Adrenal gland (tissue), 5 donors: Measurements from ENCODE around the gene PTCH2.

Experiments
- POLR2A ChIP-seq, 2 donors: fragments of 450-650 bp; IDR thresholded peaks; one replicate each; pipeline ENCODE4 v1.6.1; 2017; ENCODE audit warnings: antibody characterized with exemption in 2 of 2, mild to moderate bottlenecking in 2 of 2, moderate library complexity in 1 of 2
- TF ChIP-seq, protein P1 (sequence below), 6 experiments: fragments of 450-650 bp in 4 of 6; fragments of 200-600 bp in 2 of 6; sonication (generic) in 1 of 6; IDR thresholded peaks; 1 replicate in 5 of 6; 2 replicates in 1 of 6; pipeline versions ENCODE4 v1.5.1 to v1.8.0; 2016 to 2021; ENCODE audit warnings: antibody characterized with exemption in 6 of 6, mild to moderate bottlenecking in 2 of 6, moderate library complexity in 1 of 6
- donor health status: DM: no; HTN: no; CAD: no.

DNA sequence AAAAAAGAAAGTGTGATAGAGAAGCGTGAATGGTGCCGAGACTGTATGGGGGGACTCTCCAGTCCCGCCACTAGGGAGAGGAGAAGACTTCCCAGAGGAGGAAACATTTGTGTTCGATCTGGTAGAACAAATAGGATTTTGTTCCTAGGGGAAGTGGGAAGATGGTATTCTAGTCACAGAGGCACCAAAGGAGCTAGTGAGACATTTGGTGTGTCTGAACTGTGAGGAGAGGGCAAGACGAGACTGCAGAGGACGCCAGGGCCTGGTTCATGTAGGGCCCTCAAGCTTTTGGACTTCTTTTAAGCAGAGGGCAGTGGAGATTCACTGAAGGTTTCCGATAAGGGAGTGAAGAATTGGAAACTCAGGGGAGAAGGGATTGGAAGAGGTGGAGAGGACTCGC lies 31.8 kb downstream of the PTCH2 start:
- TF ChIP-seq, protein P1, sequence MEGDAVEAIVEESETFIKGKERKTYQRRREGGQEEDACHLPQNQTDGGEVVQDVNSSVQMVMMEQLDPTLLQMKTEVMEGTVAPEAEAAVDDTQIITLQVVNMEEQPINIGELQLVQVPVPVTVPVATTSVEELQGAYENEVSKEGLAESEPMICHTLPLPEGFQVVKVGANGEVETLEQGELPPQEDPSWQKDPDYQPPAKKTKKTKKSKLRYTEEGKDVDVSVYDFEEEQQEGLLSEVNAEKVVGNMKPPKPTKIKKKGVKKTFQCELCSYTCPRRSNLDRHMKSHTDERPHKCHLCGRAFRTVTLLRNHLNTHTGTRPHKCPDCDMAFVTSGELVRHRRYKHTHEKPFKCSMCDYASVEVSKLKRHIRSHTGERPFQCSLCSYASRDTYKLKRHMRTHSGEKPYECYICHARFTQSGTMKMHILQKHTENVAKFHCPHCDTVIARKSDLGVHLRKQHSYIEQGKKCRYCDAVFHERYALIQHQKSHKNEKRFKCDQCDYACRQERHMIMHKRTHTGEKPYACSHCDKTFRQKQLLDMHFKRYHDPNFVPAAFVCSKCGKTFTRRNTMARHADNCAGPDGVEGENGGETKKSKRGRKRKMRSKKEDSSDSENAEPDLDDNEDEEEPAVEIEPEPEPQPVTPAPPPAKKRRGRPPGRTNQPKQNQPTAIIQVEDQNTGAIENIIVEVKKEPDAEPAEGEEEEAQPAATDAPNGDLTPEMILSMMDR (IDR thresholded peaks at IDR 0.05), result no peak
- TF ChIP-seq POLR2A (IDR thresholded peaks at IDR 0.05), result no peak
